GM12878 (cell line): Measurements from ENCODE around the gene FTH1. TPM values are rescaled to one million over a fixed set of nuclear protein-coding genes. Genes with fewer than 3 reads are reported as not detected.
A peak's percentile ranks its signal among the peaks of the same experiment; 100 is the strongest.

Experiments
- BCL3 ChIP-seq: IDR thresholded peaks from 2 replicates; pipeline ENCODE4 v1.6.1; 2011; ENCODE audit warnings: borderline replicate concordance, low read depth, mild to moderate bottlenecking, moderate library complexity, low read length; ENCODE audit not compliant: insufficient read depth, poor library complexity, severe bottlenecking
- CBX3 ChIP-seq: fragments of 200-600 bp; sonication (generic); IDR thresholded peaks from 2 replicates; pipeline ENCODE4 v1.6.1; 2016; ENCODE audit warnings: low read depth, borderline replicate concordance
- MAX ChIP-seq: IDR thresholded peaks from 2 replicates; pipeline ENCODE4 v1.6.1; 2012; ENCODE audit warnings: low read depth, low read length, improper control_type of control experiment
- MXI1 ChIP-seq: fragments of 150-350 bp; IDR thresholded peaks from 2 replicates; pipeline ENCODE4 v1.6.1; 2011; ENCODE audit warnings: low read depth, mild to moderate bottlenecking, inconsistent platforms, low read length, improper control_type of control experiment
- NKRF ChIP-seq: fragments of 450-650 bp; conservative IDR thresholded peaks from 2 replicates; pipeline ENCODE4 v1.6.1; 2017; ENCODE audit warnings: mild to moderate bottlenecking, moderate library complexity
- POLR2AphosphoS5 ChIP-seq: IDR thresholded peaks from 2 replicates; pipeline ENCODE4 v1.6.1; 2011; ENCODE audit warnings: mild to moderate bottlenecking, low read length, inconsistent platforms
- SMARCA5 ChIP-seq: fragments of 450-650 bp; IDR thresholded peaks from 2 replicates; pipeline ENCODE4 v1.6.1; 2017; ENCODE audit warnings: mild to moderate bottlenecking
- STAT1 ChIP-seq: fragments of 450-650 bp; conservative IDR thresholded peaks from 2 replicates; pipeline ENCODE4 v1.6.1; 2014; ENCODE audit warnings: antibody characterized with exemption, mild to moderate bottlenecking
- ZNF687 ChIP-seq: fragments of 450-650 bp; IDR thresholded peaks from 2 replicates; pipeline ENCODE4 v1.6.1; 2017; ENCODE audit warnings: mild to moderate bottlenecking, moderate library complexity
- polyA plus RNA-seq, 11 experiments: library from polyadenylated mRNA; depleted of rRNA in 4 of 11; unstranded in 6 of 11; stranded (reverse) in 5 of 11; fragments of >200 nt; fragmentation: Nextera tagmentation in 4 of 11; fragmentation: Illumina TruSeq in 1 of 11; extraction: Ambion mirVana in 4 of 11; extraction: Trizol in 1 of 11; gene quantifications; 1 replicate in 1 of 11; 2 replicates in 10 of 11; pipeline versions ENCODE4 v1.2.1 to v1.2.3, GENCODE V29; 2011 to 2016; ENCODE audit warnings: inconsistent platforms in 2 of 11, missing spikeins in 2 of 11, low read depth in 1 of 11
- total RNA-seq, 4 experiments: library from RNA; depleted of rRNA in 3 of 4; stranded (reverse); fragments of >200 nt in 3 of 4; fragmentation: Illumina TruSeq in 1 of 4; extraction: Trizol in 1 of 4; gene quantifications; 2 replicates each; pipeline versions ENCODE4 v1.2.1 to v1.2.3, GENCODE V29; 2013 to 2021

FTH1 gene
- total and polyA plus RNA-seq, 10 of the 15 experiments (the other 5 are each of a cell fraction or from before 2014, with no cell fraction given) = 289 to 4,154 (median 960) TPM

GRCh38 chr11:61971248-61972111 lies 4.0 kb upstream of the FTH1 start (continued):
- TF ChIP-seq ZNF687 (peak; percentile 43), NKRF (no peak), POLR2AphosphoS5 (peak; percentile 57), MXI1 (no peak), MAX (no peak), SMARCA5 (no peak), STAT1 (no peak), CBX3 (no peak), BCL3 (no peak)
- TF ChIP-seq, all 136 proteins: peak for 30
